ENCODE results near the gene KAT14.

Gene KAT14

DNA sequence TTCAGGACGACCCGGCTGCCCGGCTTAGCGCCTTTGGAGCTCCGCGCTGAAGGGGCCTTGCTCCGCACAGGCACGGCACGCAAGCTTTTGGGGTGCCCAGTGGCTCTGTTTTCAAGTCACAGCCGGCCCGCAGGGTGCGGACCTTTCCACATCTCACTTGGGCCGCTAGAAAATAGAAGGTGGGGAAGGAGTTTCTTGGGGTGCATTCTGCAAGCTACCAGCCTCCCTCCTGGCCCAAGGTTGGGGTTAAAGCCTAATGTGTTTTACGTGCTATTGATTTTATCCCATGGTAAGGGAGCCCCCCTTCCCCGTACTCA lies 561 bp downstream of the KAT14 start:
- peak overlapping the region; percentile 95 for H3K4me2 ChIP-seq (ENCODE audit: low read length)
- peak overlapping the region; percentile 95 for H2BK5ac ChIP-seq (ENCODE audit: low read depth, low read length, poor library complexity)
- no CpG with 5 or more reads among the region's 15 CpGs for WGBS (ENCODE audit: extremely low coverage, insufficient coverage, insufficient read length)
- H3K18ac ChIP-seq (ENCODE audit: low read length) = peak overlapping the region; percentile 98
- H4K12ac ChIP-seq (ENCODE audit: low read depth, low read length) = peak overlapping the region; percentile 68
- H3K9me3 ChIP-seq (ENCODE audit: insufficient read depth, low read depth, low read length) = no peaks in the 10 kb centered on the region
- peaks cover 15% of the 10 kb centered on the region for H3K79me2 ChIP-seq (ENCODE audit: control insufficient read depth, insufficient read depth, low read length, poor library complexity)
- H2AK5ac ChIP-seq (ENCODE audit: low read length) = no peak overlapping the region
- peak overlapping the region; percentile 100 for H2AFZ ChIP-seq (ENCODE audit: insufficient read depth, low read length, poor library complexity)
- peaks cover 0 to 3% of the 10 kb centered on the region in 2 experiments for H3K4me1 ChIP-seq (ENCODE audit: control insufficient read depth in 1 of 2, insufficient read depth in 2 of 2, low read length in 2 of 2)
- peak overlapping the region; percentile 96 for H3K9ac ChIP-seq (ENCODE audit: low read length)
- peak overlapping the region; percentile 12 for H2BK12ac ChIP-seq (ENCODE audit: low read length)
- H3K27ac ChIP-seq (ENCODE audit: low read depth, low read length) = peak overlapping the region; percentile 96
- H3K4ac ChIP-seq (ENCODE audit: low read depth, low read length) = peak overlapping the region; percentile 60
- no peaks in the 10 kb centered on the region for H3K27me3 ChIP-seq (ENCODE audit: insufficient read depth, low read length)
- H2BK120ac ChIP-seq (ENCODE audit: insufficient read depth, low read length, poor library complexity) = peak overlapping the region; percentile 97
- peaks cover 5% of the 10 kb centered on the region in 2 experiments for H3K36me3 ChIP-seq (ENCODE audit: control insufficient read depth in 1 of 2, insufficient read depth in 2 of 2, low read length in 2 of 2)
- no peak for DNase-seq
- H4K8ac ChIP-seq (ENCODE audit: low read depth, low read length) = peak overlapping the region; percentile 99
- H3K4me3 ChIP-seq (ENCODE audit: low read depth, low read length) = peak overlapping the region; percentile 93
- H3K23ac ChIP-seq (ENCODE audit: low read length) = no peak overlapping the region
- peaks cover 13% of the 10 kb centered on the region for H3K79me1 ChIP-seq (ENCODE audit: low read length)
- peak overlapping the region; percentile 93 for H4K91ac ChIP-seq (ENCODE audit: low read depth, low read length)
- H3K14ac ChIP-seq (ENCODE audit: low read length) = peak overlapping the region; percentile 93

DNA sequence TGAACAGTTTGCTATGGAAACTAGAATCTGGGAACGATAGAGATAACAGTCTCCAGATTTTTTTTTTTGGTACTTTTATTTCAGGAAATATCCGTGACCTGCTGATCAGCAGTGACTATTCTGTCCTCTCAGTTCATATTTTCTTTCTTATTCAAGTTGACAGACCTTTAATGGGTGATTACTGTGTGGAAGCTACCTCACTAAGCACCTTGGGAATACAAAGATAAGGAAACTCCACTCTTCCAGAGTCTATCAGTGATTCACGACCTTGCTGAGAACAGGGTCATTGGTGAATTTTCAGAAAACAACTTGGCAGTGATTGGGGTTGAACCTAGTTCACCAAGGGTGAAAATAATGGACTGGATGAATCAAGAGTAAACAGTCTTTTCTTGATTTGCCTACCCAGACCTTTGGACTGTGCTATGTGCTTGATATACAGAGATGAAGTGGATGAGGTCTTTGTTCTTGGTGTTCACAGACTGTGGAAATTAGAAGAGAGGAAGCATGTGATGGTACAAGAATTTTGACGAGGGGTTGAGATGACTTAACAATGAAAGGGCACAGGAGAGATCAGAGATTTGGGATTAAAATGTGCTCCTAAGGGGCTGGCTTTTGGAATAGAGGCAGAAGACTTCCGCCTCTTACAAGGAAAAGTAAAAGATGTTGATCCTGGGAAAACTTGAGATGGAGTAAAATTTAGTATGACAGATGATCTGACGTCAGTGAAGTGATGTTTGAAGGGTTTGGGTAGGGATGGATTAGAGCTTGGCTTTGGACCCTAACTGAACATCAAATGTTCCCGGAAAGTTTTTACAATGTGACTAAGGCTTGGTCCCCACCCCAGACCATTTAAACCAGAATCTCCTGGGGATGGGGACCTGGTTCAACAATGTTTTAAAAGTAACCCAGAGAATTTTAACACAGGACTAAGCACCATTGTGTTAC lies 1.2 kb downstream of the KAT14 start:
- Histone ChIP-seq H3K36me3 (ENCODE audit: control insufficient read depth in 1 of 2, insufficient read depth in 2 of 2, low read length in 2 of 2) (peaks cover 5% of the 10 kb centered on the region in 2 experiments), H2BK5ac (ENCODE audit: low read depth, low read length, poor library complexity) (no peak overlapping the region), H2BK12ac (ENCODE audit: low read length) (no peak overlapping the region), H3K79me2 (ENCODE audit: control insufficient read depth, insufficient read depth, low read length, poor library complexity) (peaks cover 15% of the 10 kb centered on the region), H3K4me1 (ENCODE audit: control insufficient read depth in 1 of 2, insufficient read depth in 2 of 2, low read length in 2 of 2) (peaks cover 0 to 5% of the 10 kb centered on the region in 2 experiments), H3K23ac (ENCODE audit: low read length) (no peak overlapping the region), H3K4me2 (ENCODE audit: low read length) (peak overlapping the region; percentile 95), H3K27ac (ENCODE audit: low read depth, low read length) (no peak overlapping the region), H3K9me3 (ENCODE audit: insufficient read depth, low read depth, low read length) (no peaks in the 10 kb centered on the region), H3K9ac (ENCODE audit: low read length) (no peak overlapping the region), H3K18ac (ENCODE audit: low read length) (no peak overlapping the region), H2BK120ac (ENCODE audit: insufficient read depth, low read length, poor library complexity) (no peak overlapping the region), H3K4ac (ENCODE audit: low read depth, low read length) (peak overlapping the region; percentile 81), H2AK5ac (ENCODE audit: low read length) (no peak overlapping the region), H3K4me3 (ENCODE audit: low read depth, low read length) (no peak overlapping the region), H3K27me3 (ENCODE audit: insufficient read depth, low read length) (no peaks in the 10 kb centered on the region), H2AFZ (ENCODE audit: insufficient read depth, low read length, poor library complexity) (no peak overlapping the region), H4K91ac (ENCODE audit: low read depth, low read length) (no peak overlapping the region), H4K12ac (ENCODE audit: low read depth, low read length) (no peak overlapping the region), H4K8ac (ENCODE audit: low read depth, low read length) (no peak overlapping the region), H3K14ac (ENCODE audit: low read length) (no peak overlapping the region), H3K79me1 (ENCODE audit: low read length) (peaks cover 13% of the 10 kb centered on the region)
- WGBS (ENCODE audit: extremely low coverage, insufficient coverage, insufficient read length) = 100% methylated on average over 1 of the region's 7 CpGs
- no peak for DNase-seq

DNA sequence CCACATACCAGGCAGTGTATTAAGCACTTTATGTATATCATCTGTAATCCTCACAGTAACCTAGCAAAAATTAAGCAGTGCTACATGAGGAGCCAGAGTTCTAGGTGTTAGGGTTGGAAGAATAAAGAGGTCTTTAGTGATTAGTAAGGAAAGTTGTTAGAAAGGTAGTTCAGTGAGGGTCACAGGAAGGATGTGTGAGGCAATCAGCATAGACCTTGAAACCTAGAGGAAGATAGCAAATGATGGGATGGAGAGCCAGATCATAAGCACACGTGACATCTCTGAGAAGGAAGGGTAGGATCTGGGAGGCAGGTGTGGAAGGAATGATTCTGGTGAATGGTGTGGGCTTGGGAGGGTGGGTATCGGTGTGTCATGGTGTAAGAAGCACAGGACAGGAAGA lies 2.2 kb downstream of the KAT14 start:
- Histone ChIP-seq H3K4ac (ENCODE audit: low read depth, low read length) (peak overlapping the region; percentile 89), H2BK12ac (ENCODE audit: low read length) (no peak overlapping the region), H3K9ac (ENCODE audit: low read length) (no peak overlapping the region), H2AK5ac (ENCODE audit: low read length) (no peak overlapping the region), H4K91ac (ENCODE audit: low read depth, low read length) (no peak overlapping the region), H4K12ac (ENCODE audit: low read depth, low read length) (no peak overlapping the region), H3K18ac (ENCODE audit: low read length) (no peak overlapping the region), H3K27me3 (ENCODE audit: insufficient read depth, low read length) (no peaks in the 10 kb centered on the region), H3K79me2 (ENCODE audit: control insufficient read depth, insufficient read depth, low read length, poor library complexity) (peaks cover 15% of the 10 kb centered on the region), H3K14ac (ENCODE audit: low read length) (no peak overlapping the region), H3K4me1 (ENCODE audit: control insufficient read depth in 1 of 2, insufficient read depth in 2 of 2, low read length in 2 of 2) (peaks cover 2 to 11% of the 10 kb centered on the region in 2 experiments), H3K4me3 (ENCODE audit: low read depth, low read length) (no peak overlapping the region), H3K23ac (ENCODE audit: low read length) (no peak overlapping the region), H3K9me3 (ENCODE audit: insufficient read depth, low read depth, low read length) (no peaks in the 10 kb centered on the region), H3K36me3 (ENCODE audit: control insufficient read depth in 1 of 2, insufficient read depth in 2 of 2, low read length in 2 of 2) (peaks cover 5% of the 10 kb centered on the region in 2 experiments), H2AFZ (ENCODE audit: insufficient read depth, low read length, poor library complexity) (no peak overlapping the region), H3K79me1 (ENCODE audit: low read length) (peaks cover 17% of the 10 kb centered on the region), H2BK5ac (ENCODE audit: low read depth, low read length, poor library complexity) (no peak overlapping the region), H2BK120ac (ENCODE audit: insufficient read depth, low read length, poor library complexity) (no peak overlapping the region), H3K27ac (ENCODE audit: low read depth, low read length) (no peak overlapping the region), H4K8ac (ENCODE audit: low read depth, low read length) (no peak overlapping the region), H3K4me2 (ENCODE audit: low read length) (no peak overlapping the region)
- WGBS (ENCODE audit: extremely low coverage, insufficient coverage, insufficient read length) = no CpG with 5 or more reads among the region's 2 CpGs
- DNase-seq = no peak

DNA sequence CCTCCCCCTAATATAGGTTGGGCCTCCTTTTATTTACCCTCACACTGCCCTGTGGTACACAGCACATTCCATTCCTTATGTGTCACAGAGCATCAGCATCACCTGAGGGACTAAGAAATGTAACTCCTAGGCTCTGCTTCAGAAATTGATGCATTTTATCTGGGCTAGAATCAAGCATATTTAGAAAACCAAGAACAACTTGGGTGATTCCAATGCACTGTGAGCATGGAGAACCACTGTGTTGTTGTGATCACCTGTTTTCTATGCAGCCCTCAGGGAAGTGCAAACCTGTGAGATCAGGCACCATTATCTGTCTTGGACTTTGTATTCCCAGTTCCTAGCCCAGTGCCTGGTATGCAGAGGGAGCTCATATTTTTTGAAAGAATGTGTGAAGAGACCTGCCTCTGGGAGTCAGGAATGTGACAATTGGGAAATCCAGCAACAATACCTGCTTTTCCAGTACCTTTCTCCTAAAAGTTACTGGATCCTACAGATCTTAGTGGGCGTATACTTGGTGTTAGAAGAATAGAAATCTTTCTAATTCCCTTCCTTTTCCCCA lies 7.0 kb downstream of the KAT14 start:
- Histone ChIP-seq H3K23ac (ENCODE audit: low read length) (no peak overlapping the region), H3K79me1 (ENCODE audit: low read length) (peaks cover 9% of the 10 kb centered on the region), H3K14ac (ENCODE audit: low read length) (no peak overlapping the region), H3K79me2 (ENCODE audit: control insufficient read depth, insufficient read depth, low read length, poor library complexity) (peaks cover 7% of the 10 kb centered on the region), H3K4me1 (ENCODE audit: control insufficient read depth in 1 of 2, insufficient read depth in 2 of 2, low read length in 2 of 2) (peaks cover 2 to 13% of the 10 kb centered on the region in 2 experiments), H3K4me3 (ENCODE audit: low read depth, low read length) (no peak overlapping the region), H3K9ac (ENCODE audit: low read length) (no peak overlapping the region), H2BK120ac (ENCODE audit: insufficient read depth, low read length, poor library complexity) (no peak overlapping the region), H4K91ac (ENCODE audit: low read depth, low read length) (no peak overlapping the region), H2AFZ (ENCODE audit: insufficient read depth, low read length, poor library complexity) (no peak overlapping the region), H3K36me3 (ENCODE audit: control insufficient read depth in 1 of 2, insufficient read depth in 2 of 2, low read length in 2 of 2) (peaks cover 5 to 8% of the 10 kb centered on the region in 2 experiments), H3K27me3 (ENCODE audit: insufficient read depth, low read length) (no peaks in the 10 kb centered on the region), H4K12ac (ENCODE audit: low read depth, low read length) (no peak overlapping the region), H3K27ac (ENCODE audit: low read depth, low read length) (peak overlapping the region; percentile 83), H3K18ac (ENCODE audit: low read length) (no peak overlapping the region), H3K4me2 (ENCODE audit: low read length) (peak overlapping the region; percentile 41), H4K8ac (ENCODE audit: low read depth, low read length) (no peak overlapping the region), H2BK12ac (ENCODE audit: low read length) (no peak overlapping the region), H2AK5ac (ENCODE audit: low read length) (no peak overlapping the region), H3K9me3 (ENCODE audit: insufficient read depth, low read depth, low read length) (no peaks in the 10 kb centered on the region), H2BK5ac (ENCODE audit: low read depth, low read length, poor library complexity) (no peak overlapping the region), H3K4ac (ENCODE audit: low read depth, low read length) (no peak overlapping the region)
- peak; percentile 95 to 98 for DNase-seq
- WGBS (ENCODE audit: extremely low coverage, insufficient coverage, insufficient read length) = no CpG with 5 or more reads among the region's 1 CpG
